ENCODE results near the gene MAS1L. TPM values are rescaled to one million over a fixed set of nuclear protein-coding genes. Genes with fewer than 3 reads are reported as not detected.

Gene MAS1L
- total RNA-seq, 2 experiments from 2014 or later = not detected

- no peak for DNase-seq
- Mint-ChIP-seq H3K4me1 (ENCODE audit: low read depth) (no peaks in the 10 kb centered on the region), H3K27me3 (peaks cover 66% of the 10 kb centered on the region), H3K36me3 (ENCODE audit: low read depth) (no peaks in the 10 kb centered on the region), H3K9me3 (no peaks in the 10 kb centered on the region), H3K4me3 (no peak overlapping the region), H3K27ac (no peak overlapping the region)
- Histone ChIP-seq H3K27me3 (ENCODE audit: control insufficient read depth in 1 of 2, insufficient read depth in 2 of 2, low read length in 2 of 2) (peaks cover 14 to 30% of the 10 kb centered on the region in 2 experiments), H3K36me3 (ENCODE audit: insufficient read depth, low read length) (no peaks in the 10 kb centered on the region), H3K4me1 (ENCODE audit: insufficient read depth, low read length) (no peaks in the 10 kb centered on the region), H3K9me3 (ENCODE audit: control insufficient read depth in 1 of 2, insufficient read depth in 1 of 2, low read length in 2 of 2) (peaks cover 0 to 2% of the 10 kb centered on the region in 2 experiments), H3K27ac (ENCODE audit: low read depth in 1 of 2, low read length in 2 of 2) (no peak overlapping the region), H3K4me3 (ENCODE audit: low read length) (no peak overlapping the region)
- no peak for ATAC-seq (ENCODE audit: poor library complexity)
- ChIA-PET CTCF (no interaction called here), POLR2A (no interaction called here)
- TF ChIP-seq, protein P1, sequence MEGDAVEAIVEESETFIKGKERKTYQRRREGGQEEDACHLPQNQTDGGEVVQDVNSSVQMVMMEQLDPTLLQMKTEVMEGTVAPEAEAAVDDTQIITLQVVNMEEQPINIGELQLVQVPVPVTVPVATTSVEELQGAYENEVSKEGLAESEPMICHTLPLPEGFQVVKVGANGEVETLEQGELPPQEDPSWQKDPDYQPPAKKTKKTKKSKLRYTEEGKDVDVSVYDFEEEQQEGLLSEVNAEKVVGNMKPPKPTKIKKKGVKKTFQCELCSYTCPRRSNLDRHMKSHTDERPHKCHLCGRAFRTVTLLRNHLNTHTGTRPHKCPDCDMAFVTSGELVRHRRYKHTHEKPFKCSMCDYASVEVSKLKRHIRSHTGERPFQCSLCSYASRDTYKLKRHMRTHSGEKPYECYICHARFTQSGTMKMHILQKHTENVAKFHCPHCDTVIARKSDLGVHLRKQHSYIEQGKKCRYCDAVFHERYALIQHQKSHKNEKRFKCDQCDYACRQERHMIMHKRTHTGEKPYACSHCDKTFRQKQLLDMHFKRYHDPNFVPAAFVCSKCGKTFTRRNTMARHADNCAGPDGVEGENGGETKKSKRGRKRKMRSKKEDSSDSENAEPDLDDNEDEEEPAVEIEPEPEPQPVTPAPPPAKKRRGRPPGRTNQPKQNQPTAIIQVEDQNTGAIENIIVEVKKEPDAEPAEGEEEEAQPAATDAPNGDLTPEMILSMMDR (IDR thresholded peaks at IDR 0.05) = no peak
- intact Hi-C loops (cut with DNase I, micrococcal nuclease) = no loop called here
Measured at GRCh38 chr6:29500594-29500993, 12.8 kb upstream of the MAS1L start.

GRCh38 chr6:29499704-29500103 lies 11.9 kb upstream of the MAS1L start:
- no peak overlapping the region for H3K27ac Mint-ChIP-seq
- H3K36me3 Mint-ChIP-seq (ENCODE audit: low read depth) = no peaks in the 10 kb centered on the region
- Histone ChIP-seq H3K4me3 (ENCODE audit: low read length) (no peak overlapping the region), H3K27ac (ENCODE audit: low read depth in 1 of 2, low read length in 2 of 2) (no peak overlapping the region), H3K4me1 (ENCODE audit: insufficient read depth, low read length) (no peaks in the 10 kb centered on the region), H3K36me3 (ENCODE audit: insufficient read depth, low read length) (no peaks in the 10 kb centered on the region), H3K9me3 (ENCODE audit: control insufficient read depth in 1 of 2, insufficient read depth in 1 of 2, low read length in 2 of 2) (peaks cover 0 to 2% of the 10 kb centered on the region in 2 experiments), H3K27me3 (ENCODE audit: control insufficient read depth in 1 of 2, insufficient read depth in 2 of 2, low read length in 2 of 2) (peaks cover 14 to 30% of the 10 kb centered on the region in 2 experiments)
- no peak for DNase-seq
- no peaks in the 10 kb centered on the region for H3K9me3 Mint-ChIP-seq
- H3K4me1 Mint-ChIP-seq (ENCODE audit: low read depth) = no peaks in the 10 kb centered on the region
- ATAC-seq (ENCODE audit: poor library complexity) = no peak
- intact Hi-C loops (cut with DNase I, micrococcal nuclease) = no loop called here
- peaks cover 57% of the 10 kb centered on the region for H3K27me3 Mint-ChIP-seq
- TF ChIP-seq, protein P1 (IDR thresholded peaks at IDR 0.05) = no peak
- H3K4me3 Mint-ChIP-seq = no peak overlapping the region
- ChIA-PET CTCF (no interaction called here), POLR2A (no interaction called here)

- ChIA-PET CTCF (no interaction called here), POLR2A (no interaction called here)
- Mint-ChIP-seq H3K9me3 (no peaks in the 10 kb centered on the region), H3K4me3 (no peak overlapping the region), H3K27ac (no peak overlapping the region), H3K36me3 (ENCODE audit: low read depth) (no peaks in the 10 kb centered on the region), H3K27me3 (peaks cover 46% of the 10 kb centered on the region), H3K4me1 (ENCODE audit: low read depth) (no peaks in the 10 kb centered on the region)
- DNase-seq (no peak), ATAC-seq (ENCODE audit: poor library complexity) (no peak)
- TF ChIP-seq, protein P1 (IDR thresholded peaks at IDR 0.05) = no peak
- H3K4me3 ChIP-seq (ENCODE audit: low read length) = no peak overlapping the region
- no peak overlapping the region for H3K27ac ChIP-seq (ENCODE audit: low read depth in 1 of 2, low read length in 2 of 2)
- H3K27me3 ChIP-seq (ENCODE audit: control insufficient read depth in 1 of 2, insufficient read depth in 2 of 2, low read length in 2 of 2) = peaks cover 14 to 30% of the 10 kb centered on the region in 2 experiments
- peaks cover 0 to 2% of the 10 kb centered on the region in 2 experiments for H3K9me3 ChIP-seq (ENCODE audit: control insufficient read depth in 1 of 2, insufficient read depth in 1 of 2, low read length in 2 of 2)
- H3K36me3 ChIP-seq (ENCODE audit: insufficient read depth, low read length) = no peaks in the 10 kb centered on the region
- no peaks in the 10 kb centered on the region for H3K4me1 ChIP-seq (ENCODE audit: insufficient read depth, low read length)
- intact Hi-C loops (cut with DNase I, micrococcal nuclease) = no loop called here
Measured at GRCh38 chr6:29496961-29497360, 9.2 kb upstream of the MAS1L start.
